ENCODE measurements around the gene LRRC17. TPM values are rescaled to one million over a fixed set of nuclear protein-coding genes. Genes with fewer than 3 reads are reported as not detected.

Gene LRRC17
- total and polyA plus RNA-seq, 9 of the 15 experiments (the other 6 are each of a cell fraction or from before 2014, with no cell fraction given), result 0.03 to 0.18 (median 0.12) TPM; not detected in 5

GRCh38 chr7:102864958-102865357 is 47.8 kb upstream of the LRRC17 start:
- in situ Hi-C loops (cut with MboI) (no loop called here), intact Hi-C loops (cut with micrococcal nuclease) (no loop called here)
- Histone ChIP-seq H3K4me1 (replicated peaks in 1 of 2; ENCODE audit: control insufficient read depth in 2 of 2, insufficient read depth in 2 of 2, low read length in 2 of 2) (no peaks in the 10 kb centered on the region), H3K36me3 (ENCODE audit: control insufficient read depth, insufficient read depth, low read length) (peaks cover 47% of the 10 kb centered on the region; the same call in 2 of the 3 replicates), H3K4me2 (ENCODE audit: insufficient read depth, low read length) (no peak overlapping the region), H4K20me1 (replicated peaks; ENCODE audit: control insufficient read depth, insufficient read depth, low read length) (no peaks in the 10 kb centered on the region), H3K4me3 (no peak overlapping the region), H3K27ac (ENCODE audit: extremely low read depth, low read depth, low read length) (no peak overlapping the region), H3K9me3 (replicated peaks; ENCODE audit: control insufficient read depth, insufficient read depth, low read depth, low read length) (no peaks in the 10 kb centered on the region), H3K79me2 (ENCODE audit: control insufficient read depth, insufficient read depth, low read length) (no peaks in the 10 kb centered on the region), H3K9ac (ENCODE audit: insufficient read depth in 1 of 2, low read depth in 2 of 2, low read length in 2 of 2) (no peak overlapping the region), H3K27me3 (ENCODE audit: control insufficient read depth in 2 of 2, insufficient read depth in 2 of 2, low read length in 2 of 2) (no peaks in the 10 kb centered on the region), H3K9me1 (ENCODE audit: control insufficient read depth, insufficient read depth, low read length) (no peaks in the 10 kb centered on the region), H2AFZ (ENCODE audit: low read depth, low read length) (no peak overlapping the region)
- DNase-seq (ENCODE audit: extremely low read depth in 1 of 4, low spot score in 3 of 4) (no peak), FAIRE-seq (no peak), ATAC-seq (no peak)
- TF ChIP-seq BRCA1 (IDR thresholded peaks at IDR 0.05) (no peak), BRCA1 (CRISPR knock-in tag; IDR thresholded peaks at IDR 0.05) (no peak), ZNF212 (CRISPR knock-in tag; IDR thresholded peaks at IDR 0.05) (no peak), FOS (IDR thresholded peaks at IDR 0.05; ENCODE audit: extremely low read depth, insufficient read length) (no peak), ZNF561 (CRISPR knock-in tag; conservative IDR thresholded peaks at IDR 0.05) (no peak), PRMT5 (CRISPR knock-in tag; IDR thresholded peaks at IDR 0.05) (no peak), POLR3G (IDR thresholded peaks at IDR 0.05; ENCODE audit: extremely low read depth, insufficient read length, insufficient replicate concordance) (no peak), ZNF512 (tag; IDR thresholded peaks at IDR 0.05) (no peak), SMARCE1 (IDR thresholded peaks at IDR 0.05) (no peak), DNMT1 (IDR thresholded peaks at IDR 0.05) (no peak), EP300 (IDR thresholded peaks at IDR 0.05; ENCODE audit: low read length) (no peak)
- ChIA-PET POLR2A (no interaction called here), CTCF (ENCODE audit: low intra/inter-chr PET ratio) (no interaction called here)
- BruUV-seq (replicated peaks), result no TSS peak
- 54% methylated on average over 2 of the region's 2 CpGs for WGBS (ENCODE audit: insufficient coverage, low coverage, missing lambda C conversion rate)
